HCT116 (cell line): ENCODE data around the gene DLG2. TPM values are rescaled to one million over a fixed set of nuclear protein-coding genes. Genes with fewer than 3 reads are reported as not detected.

Experiments used
- ATAC-seq: fragments of 200-7000 bp; cut with Tn5 transposase; 2 replicates; pipeline ENCODE4 v1.9.1; 2020; ENCODE audit warnings: mild to moderate bottlenecking, moderate library complexity
- BruUV-seq: library from RNA; stranded (reverse); fragments of 400-500 nt; replicated peaks from 2 replicates; lab custom pipeline; 2021; lab: Mats Ljungman, UMichigan
- CTCF ChIA-PET: fragments of 300-600 bp; sonication (Branson Sonifier 250); formaldehyde crosslinking; loops from one replicate; lab custom pipeline; 2021; ENCODE audit warnings: antibody characterized with exemption; lab: Charles Lee
- POLR2A ChIA-PET: fragments of 300-600, 350-600 bp; sonication (Branson Sonifier 250); formaldehyde crosslinking; loops from one replicate; lab custom pipeline; 2021; ENCODE audit warnings: antibody characterized with exemption; lab: Charles Lee
- RAD21 ChIA-PET, 2 experiments: fragments of 300-600 bp; sonication (Branson Sonifier 250); formaldehyde crosslinking; loops; one replicate each; lab custom pipeline; 2023; ENCODE audit warnings: low total read pairs in 2 of 2; ENCODE audit not compliant: uncharacterized antibody in 2 of 2, unreplicated experiment in 2 of 2, low non-redundant PET in 1 of 2; lab: Charles Lee
- DNase-seq: peaks from one replicate; pipeline ENCODE4 v3.0.0-alpha.2; 2010; ENCODE audit warnings: low read depth, low spot score
- H2AFZ ChIP-seq: fragments of 200-600 bp; shearing (Covaris generic), sonication (generic); 2 replicates; pipeline ENCODE4 v1.6.1; 2017; ENCODE audit warnings: low read depth, mixed run types, mixed read lengths, antibody characterized with exemption, low read length; ENCODE audit not compliant: poor library complexity, severe bottlenecking
- H3K27ac ChIP-seq: 2 replicates; pipeline ENCODE4 v1.5.1; 2012; ENCODE audit warnings: low read depth, low read length
- H3K27me3 ChIP-seq: fragments of 200-600 bp; sonication (generic); 2 replicates; pipeline ENCODE4 v1.6.1; 2016; ENCODE audit warnings: mixed run types, low read length, mixed read lengths; ENCODE audit not compliant: insufficient read depth
- H3K36me3 ChIP-seq, 2 experiments: fragments of 200-500 bp in 1 of 2; fragments of 200-600 bp in 1 of 2; sonication (Bioruptor generic) in 1 of 2; sonication (generic) in 1 of 2; 2 replicates each; pipeline versions ENCODE4 v1.5.1 to v1.6.1; 2014 to 2016; ENCODE audit warnings: low read length in 2 of 2, inconsistent platforms in 1 of 2, mixed read lengths in 1 of 2, mixed run types in 1 of 2; ENCODE audit not compliant: insufficient read depth in 2 of 2, control insufficient read depth in 1 of 2
- H3K4me1 ChIP-seq, 2 experiments: fragments of 200-600 bp in 1 of 2; sonication (generic) in 1 of 2; 2 replicates each; pipeline versions ENCODE4 v1.5.1 to v1.6.1; 2012 to 2017; ENCODE audit warnings: low read length in 2 of 2, inconsistent platforms in 1 of 2, mild to moderate bottlenecking in 1 of 2, mixed read lengths in 1 of 2, mixed run types in 1 of 2, moderate library complexity in 1 of 2; ENCODE audit not compliant: insufficient read depth in 2 of 2, control insufficient read depth in 1 of 2
- H3K4me2 ChIP-seq: fragments of 200-600 bp; sonication (generic); 2 replicates; pipeline ENCODE4 v1.6.1; 2017; ENCODE audit warnings: mixed run types, low read length, mixed read lengths
- H3K4me3 ChIP-seq, 2 experiments: fragments of 200-600 bp in 1 of 2; sonication (generic) in 1 of 2; replicated peaks in 1 of 2; 2 replicates each; pipeline ENCODE4 v1.5.1; 2011 to 2016; ENCODE audit warnings: low read length in 2 of 2, control low read depth in 1 of 2, low read depth in 1 of 2, mild to moderate bottlenecking in 1 of 2, mixed read lengths in 1 of 2, mixed run types in 1 of 2
- H3K79me2 ChIP-seq: fragments of 200-600 bp; sonication (generic); 2 replicates; pipeline ENCODE4 v1.6.1; 2017; ENCODE audit warnings: mild to moderate bottlenecking, mixed run types, low read length, moderate library complexity, mixed read lengths; ENCODE audit not compliant: insufficient read depth
- H3K9ac ChIP-seq: fragments of 200-600 bp; sonication (generic); 2 replicates; pipeline ENCODE4 v1.6.1; 2016; ENCODE audit warnings: low read length, mixed read lengths
- H3K9me2 ChIP-seq: fragments of 200-600 bp; sonication (generic), shearing (Covaris generic); 2 replicates; pipeline ENCODE4 v1.6.1; 2017; ENCODE audit warnings: mixed run types, mild to moderate bottlenecking, moderate library complexity; ENCODE audit not compliant: insufficient read depth
- H3K9me3 ChIP-seq, 2 experiments: fragments of 200-500 bp in 1 of 2; fragments of 200-600 bp in 1 of 2; sonication (Bioruptor generic) in 1 of 2; sonication (generic) in 1 of 2; 2 replicates each; pipeline ENCODE4 v1.6.1; 2014 to 2017; ENCODE audit warnings: low read length in 2 of 2, mixed read lengths in 2 of 2, inconsistent platforms in 1 of 2, low read depth in 1 of 2, mild to moderate bottlenecking in 1 of 2, mixed run types in 1 of 2, moderate library complexity in 1 of 2; ENCODE audit not compliant: control insufficient read depth in 1 of 2, insufficient read depth in 1 of 2
- H4K20me1 ChIP-seq: fragments of 200-600 bp; sonication (generic), shearing (Covaris generic); 2 replicates; pipeline ENCODE4 v1.6.1; 2017; ENCODE audit warnings: mixed run types, mild to moderate bottlenecking, moderate library complexity; ENCODE audit not compliant: insufficient read depth
- CEBPB ChIP-seq: IDR thresholded peaks from 2 replicates; pipeline ENCODE4 v1.6.1; 2012; ENCODE audit warnings: low read depth
- CTCF ChIP-seq, 3 experiments: fragments of 200-600 bp in 1 of 3; sonication (generic) in 1 of 3; IDR thresholded peaks in 2 of 3; conservative IDR thresholded peaks in 1 of 3; 2 replicates each; pipeline ENCODE4 v1.5.1; 2012 to 2017; ENCODE audit warnings: low read depth in 2 of 3, low read length in 2 of 3, antibody characterized with exemption in 1 of 3, borderline replicate concordance in 1 of 3, control low read depth in 1 of 3, mild to moderate bottlenecking in 1 of 3, mixed read lengths in 1 of 3, mixed run types in 1 of 3, moderate library complexity in 1 of 3; ENCODE audit not compliant: insufficient read depth in 1 of 3
- EGR1 ChIP-seq: IDR thresholded peaks from 2 replicates; pipeline ENCODE4 v1.6.1; 2012; ENCODE audit warnings: low read depth
- EZH2phosphoT487 ChIP-seq: fragments of 200-600 bp; IDR thresholded peaks from 2 replicates; pipeline ENCODE4 v1.6.1; 2018; ENCODE audit warnings: antibody characterized with exemption, borderline replicate concordance
- FOSL1 ChIP-seq: IDR thresholded peaks from 2 replicates; pipeline ENCODE4 v1.6.1; 2012; ENCODE audit warnings: low read depth
- MAX ChIP-seq: IDR thresholded peaks from 2 replicates; pipeline ENCODE4 v1.6.1; 2012
- POLR2AphosphoS5 ChIP-seq: IDR thresholded peaks from 2 replicates; pipeline ENCODE4 v1.6.1; 2011; ENCODE audit warnings: mild to moderate bottlenecking, low read depth, low read length, moderate library complexity
- REST ChIP-seq: IDR thresholded peaks from 2 replicates; pipeline ENCODE4 v1.6.1; 2012; ENCODE audit warnings: low read depth
- TCF7L2 ChIP-seq: IDR thresholded peaks from 2 replicates; pipeline ENCODE4 v1.7.0; 2011; ENCODE audit warnings: borderline replicate concordance, inconsistent platforms; ENCODE audit not compliant: insufficient read depth, insufficient read length; ENCODE audit errors: extremely low read depth
- ZBTB33 ChIP-seq: IDR thresholded peaks from 2 replicates; pipeline ENCODE4 v1.6.1; 2011; ENCODE audit warnings: mild to moderate bottlenecking, low read length, moderate library complexity; ENCODE audit not compliant: insufficient replicate concordance; ENCODE audit errors: extremely low read depth
- ZFX ChIP-seq: fragments of 450-650 bp; IDR thresholded peaks from 2 replicates; pipeline ENCODE4 v1.6.1; 2017
- intact Hi-C: fragments of 100-400 bp; cut with micrococcal nuclease; formaldehyde crosslinking; loops from 2 replicates; pipeline ENCODE4 v1.10.0; 2022
- total RNA-seq: library from RNA; stranded (reverse); gene quantifications from one replicate; pipeline ENCODE4 v1.2.1, GENCODE V29; 2021; ENCODE audit not compliant: unreplicated experiment

DLG2 gene
- total RNA-seq, 1 experiment from 2014 or later: 2.4 TPM

- no peaks in the 10 kb centered on the region for H3K4me1 ChIP-seq
- POLR2A ChIA-PET: no interaction called here
- RAD21 ChIA-PET: no interaction called here
- H3K79me2 ChIP-seq: no peaks in the 10 kb centered on the region
- CTCF ChIA-PET: no interaction called here
- H3K4me2 ChIP-seq: no peak overlapping the region
- H3K9me3 ChIP-seq: no peaks in the 10 kb centered on the region
- no peak for TF ChIP-seq FOSL1
- no peak for TF ChIP-seq POLR2AphosphoS5
- TF ChIP-seq CEBPB: no peak
- TF ChIP-seq ZFX: no peak
- TF ChIP-seq MAX: no peak
- TF ChIP-seq EZH2phosphoT487: no peak
- no peak for TF ChIP-seq TCF7L2
- BruUV-seq: no TSS peak
- no peak overlapping the region for H2AFZ ChIP-seq
- no peaks in the 10 kb centered on the region for H3K9me2 ChIP-seq
- DNase-seq (no peak), ATAC-seq (no peak)
- H3K9ac ChIP-seq: no peak overlapping the region
- H4K20me1 ChIP-seq: no peaks in the 10 kb centered on the region
- no peak overlapping the region for H3K27ac ChIP-seq
- no peak overlapping the region for H3K4me3 ChIP-seq
- intact Hi-C loops: no loop called here
- no peaks in the 10 kb centered on the region for H3K27me3 ChIP-seq
- H3K36me3 ChIP-seq: no peaks in the 10 kb centered on the region
Measured at GRCh38 chr11:85088286-85088685, 538.9 kb downstream of the DLG2 start.

GRCh38 chr11:85086504-85087284 is 540.5 kb downstream of the DLG2 start:
- Histone ChIP-seq H3K9me3 (no peaks in the 10 kb centered on the region), H3K27ac (no peak overlapping the region), H3K27me3 (no peaks in the 10 kb centered on the region), H4K20me1 (no peaks in the 10 kb centered on the region), H3K9me2 (no peaks in the 10 kb centered on the region), H3K36me3 (no peaks in the 10 kb centered on the region), H3K4me2 (no peak overlapping the region), H3K9ac (no peak overlapping the region), H3K79me2 (no peaks in the 10 kb centered on the region), H3K4me3 (no peak overlapping the region), H2AFZ (no peak overlapping the region), H3K4me1 (no peaks in the 10 kb centered on the region)
- ChIA-PET POLR2A (no interaction called here), RAD21 (no interaction called here), CTCF (no interaction called here)
- no TSS peak for BruUV-seq
- DNase-seq (no peak), ATAC-seq (no peak)
- intact Hi-C loops: no loop called here
- TF ChIP-seq EGR1: no peak
- no peak for TF ChIP-seq CTCF (IDR thresholded peaks at IDR 0.05 in 2 of 3, conservative IDR thresholded peaks at IDR 0.05 in 1 of 3; ENCODE audit: borderline replicate concordance in 1 of 3, insufficient read depth in 1 of 3, low read depth in 2 of 3, low read length in 2 of 3)
- TF ChIP-seq REST: no peak
- no peak for TF ChIP-seq ZBTB33
